RWPE1 (cell line): ENCODE results near the gene BNC2.

Source experiments
- CTCF ChIA-PET: fragments of 350-600 bp; sonication (Branson Sonifier 250); formaldehyde crosslinking; extraction: SDS; loops from one replicate; lab custom pipeline; 2021; lab: Yijun Ruan, JAX
- POLR2A ChIA-PET: fragments of 400-600 bp; formaldehyde crosslinking; extraction: SDS; loops from one replicate; lab custom pipeline; 2020; ENCODE audit warnings: antibody characterized with exemption; ENCODE audit not compliant: low non-redundant PET; lab: Yijun Ruan, JAX
- DNase-seq: peaks from one replicate; pipeline ENCODE4 v3.0.0; 2012; ENCODE audit warnings: low spot score
- H3K27ac ChIP-seq: fragments of 450-650 bp; 2 replicates; pipeline ENCODE4 v1.5.1; 2017
- CTCF ChIP-seq: fragments of 450-650 bp; conservative IDR thresholded peaks from 2 replicates; pipeline ENCODE4 v1.5.1; 2017; ENCODE audit warnings: low read depth, mild to moderate bottlenecking

The BNC2 gene

DNA sequence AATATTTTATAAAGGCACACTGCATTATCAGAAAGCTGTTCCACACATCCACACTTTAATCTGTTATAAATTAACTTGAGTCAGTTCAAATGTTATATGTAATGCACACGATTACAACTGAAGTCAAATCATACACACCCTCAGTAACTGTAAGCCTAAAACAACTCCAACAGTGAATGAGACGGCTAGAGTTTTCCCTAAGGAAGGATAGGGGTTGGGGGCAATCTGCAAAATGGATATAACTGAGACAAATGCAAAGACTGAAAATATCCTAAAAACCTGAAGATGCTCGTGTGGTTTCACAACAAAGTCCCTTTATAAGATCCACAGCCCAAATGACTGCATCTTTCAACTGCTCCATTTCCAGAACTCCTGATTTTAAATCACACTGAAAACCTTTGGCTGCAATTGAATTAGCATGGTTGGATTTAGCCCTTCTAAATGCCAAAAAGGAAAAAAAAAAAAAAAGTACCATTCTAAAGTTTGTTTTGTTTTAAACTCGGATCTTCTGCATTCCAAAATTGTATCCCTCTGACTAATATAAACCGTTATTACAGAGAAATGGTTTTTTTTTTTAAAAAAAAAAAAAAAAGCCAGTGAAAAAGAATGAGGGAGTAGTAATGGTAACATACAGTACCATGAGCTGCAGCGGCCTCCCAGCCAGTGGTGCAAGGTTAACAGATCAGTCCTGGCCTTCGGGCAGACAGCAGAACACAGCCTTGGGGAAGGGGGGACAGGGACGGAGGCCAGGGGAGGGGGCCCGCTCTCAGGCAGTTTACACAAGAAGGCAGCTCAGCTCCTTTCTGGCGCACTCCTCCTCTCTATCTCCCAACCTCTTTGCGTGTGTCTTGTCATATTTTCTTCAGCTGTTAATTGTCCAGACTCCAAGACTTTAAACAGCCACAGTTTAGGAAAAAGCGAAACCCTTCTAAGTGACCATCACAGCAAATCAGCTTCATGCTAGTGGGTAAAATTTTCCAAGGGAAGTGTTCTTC is 166.1 kb downstream of the BNC2 start:
- ChIA-PET CTCF (no interaction called here), POLR2A (no interaction called here)
- no peak for DNase-seq
- TF ChIP-seq CTCF, result no peak
- no peak overlapping the region for H3K27ac ChIP-seq

GRCh38 chr9:16701347-16701746 is 169.1 kb downstream of the BNC2 start:
- CTCF ChIA-PET, result no interaction called here
- POLR2A ChIA-PET, result no interaction called here
- DNase-seq, result no peak
- H3K27ac ChIP-seq, result no peak overlapping the region
- no peak for TF ChIP-seq CTCF

- DNase-seq, result no peak
- no peak for TF ChIP-seq CTCF
- CTCF ChIA-PET, result no interaction called here
- POLR2A ChIA-PET, result no interaction called here
- H3K27ac ChIP-seq, result no peak overlapping the region
Observed at GRCh38 chr9:16693616-16694015, 176.9 kb downstream of the BNC2 start.

GRCh38 chr9:16690628-16691027 is 179.8 kb downstream of the BNC2 start:
- POLR2A ChIA-PET, result no interaction called here
- no peak for TF ChIP-seq CTCF
- CTCF ChIA-PET, result no interaction called here
- DNase-seq, result no peak
- no peak overlapping the region for H3K27ac ChIP-seq

DNA sequence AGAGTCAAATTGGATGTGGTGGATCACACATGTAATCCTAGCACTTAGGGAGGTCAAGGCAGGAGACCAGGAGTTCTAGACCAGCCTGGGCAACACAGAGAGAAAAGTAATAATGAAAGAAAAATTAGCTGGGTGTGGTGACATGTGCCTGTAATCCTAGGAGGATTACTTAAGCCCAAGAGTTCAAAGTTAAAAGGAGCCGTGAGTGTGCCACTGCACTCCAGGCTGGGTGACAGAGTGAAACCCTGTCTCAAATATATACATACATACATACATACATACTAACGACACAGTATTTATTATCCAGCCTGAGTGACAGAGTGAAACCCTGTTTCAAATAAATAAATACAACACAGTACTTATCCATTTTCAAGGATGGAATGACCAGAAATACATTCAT is 180.3 kb downstream of the BNC2 start:
- TF ChIP-seq CTCF, result no peak
- DNase-seq, result no peak
- ChIA-PET CTCF (no interaction called here), POLR2A (no interaction called here)
- H3K27ac ChIP-seq, result no peak overlapping the region

- H3K27ac ChIP-seq, result no peak overlapping the region
- no peak for TF ChIP-seq CTCF
- ChIA-PET POLR2A (no interaction called here), CTCF (interaction anchor here (0.6 kb wide), 1 partner anchor 1541 kb away, joined by 3 read pairs; no protein-coding TSS in a partner anchor)
- DNase-seq, result no peak
Observed at GRCh38 chr9:16689351-16689938, 181.0 kb downstream of the BNC2 start.
